K562 (cell line): ENCODE results near the gene LYRM1. TPM values are rescaled to one million over a fixed set of nuclear protein-coding genes. Genes with fewer than 3 reads are reported as not detected.

Experiments used
- ATAC-seq: fragments of 200-7000 bp; cut with Tn5 transposase; 3 replicates; pipeline ENCODE4 v1.9.1; 2020; ENCODE audit warnings: moderate library complexity
- BruUV-seq: library from RNA; stranded (reverse); fragments of 400-500 nt; replicated peaks from 2 replicates; lab custom pipeline; 2021; lab: Mats Ljungman, UMichigan
- CTCF ChIA-PET: fragments of 300-600 bp; formaldehyde crosslinking; extraction: SDS; loops from one replicate; lab custom pipeline; 2021; ENCODE audit warnings: low intra/inter-chr PET ratio; lab: Yijun Ruan, JAX
- POLR2A ChIA-PET: fragments of 300-600, 350-650 bp; sonication (Branson Sonifier 250); formaldehyde crosslinking; extraction: SDS; loops from one replicate; lab custom pipeline; 2021; ENCODE audit warnings: antibody characterized with exemption, inconsistent platforms; lab: Yijun Ruan, JAX
- DNase-seq, 4 experiments: peaks; one replicate each; pipeline versions ENCODE4 v3.0.0 to v3.0.0-alpha.2; 2011 to 2018; ENCODE audit warnings: low spot score in 3 of 4, mixed read lengths in 3 of 4; ENCODE audit errors: extremely low read depth in 1 of 4
- FAIRE-seq: peaks from 2 replicates; lab custom pipeline; 2011; peaks lifted over from hg19 to GRCh38; lab: Jason Lieb, UNC
- H2AFZ ChIP-seq: 2 replicates; pipeline ENCODE4 v1.6.0; 2011; ENCODE audit warnings: low read depth, low read length, control low read depth, inconsistent platforms
- H3K27ac ChIP-seq: fragments of 200-600 bp; 3 replicates; pipeline ENCODE4 v1.8.0; 2011; ENCODE audit warnings: low read depth, mild to moderate bottlenecking, control low read depth, inconsistent platforms, low read length, moderate library complexity, mixed read lengths; ENCODE audit errors: extremely low read depth
- H3K27me3 ChIP-seq, 2 experiments: fragments of 300-600 bp in 1 of 2; 2 replicates in 1 of 2; 3 replicates in 1 of 2; pipeline versions ENCODE4 v1.6.0 to v1.8.0; 2011; ENCODE audit warnings: inconsistent platforms in 2 of 2, low read length in 2 of 2, mild to moderate bottlenecking in 1 of 2, mixed read lengths in 1 of 2, moderate library complexity in 1 of 2; ENCODE audit not compliant: control insufficient read depth in 2 of 2, insufficient read depth in 2 of 2
- H3K36me3 ChIP-seq: fragments of 300-600 bp; 3 replicates; pipeline ENCODE4 v1.8.0; 2011; ENCODE audit warnings: mild to moderate bottlenecking, low read length, inconsistent platforms; ENCODE audit not compliant: control insufficient read depth, insufficient read depth
- H3K4me1 ChIP-seq, 2 experiments: fragments of 200-600 bp in 1 of 2; replicated peaks in 1 of 2; 2 replicates in 1 of 2; 3 replicates in 1 of 2; pipeline versions ENCODE4 v1.5.1 to v1.8.0; 2011; ENCODE audit warnings: inconsistent platforms in 2 of 2, low read length in 2 of 2, mild to moderate bottlenecking in 1 of 2, mixed read lengths in 1 of 2, moderate library complexity in 1 of 2; ENCODE audit not compliant: control insufficient read depth in 2 of 2, insufficient read depth in 2 of 2
- H3K4me2 ChIP-seq: 2 replicates; pipeline ENCODE4 v1.6.1; 2011; ENCODE audit warnings: low read length, control low read depth, inconsistent platforms, mixed read lengths; ENCODE audit not compliant: insufficient read depth
- H3K4me3 ChIP-seq: fragments of 200-600 bp; sonication (generic), shearing (Covaris generic); 2 replicates; pipeline ENCODE4 v1.5.1; 2016; ENCODE audit warnings: control low read depth, inconsistent platforms
- H3K79me2 ChIP-seq: fragments of 200-600 bp; 3 replicates; pipeline ENCODE4 v1.8.0; 2011; ENCODE audit warnings: low read length, inconsistent platforms; ENCODE audit not compliant: control insufficient read depth, insufficient read depth
- H3K9ac ChIP-seq, 2 experiments: 2 replicates each; pipeline versions ENCODE4 v1.6.0 to v1.6.1; 2011; ENCODE audit warnings: low read depth in 2 of 2, low read length in 2 of 2, control low read depth in 1 of 2, inconsistent platforms in 1 of 2, mild to moderate bottlenecking in 1 of 2, mixed read lengths in 1 of 2; ENCODE audit not compliant: insufficient read depth in 1 of 2
- H3K9me1 ChIP-seq: one replicate; pipeline ENCODE4 v1.6.0; 2011; ENCODE audit warnings: inconsistent platforms, mild to moderate bottlenecking, low read length, moderate library complexity; ENCODE audit not compliant: control insufficient read depth, insufficient read depth
- H3K9me3 ChIP-seq: replicated peaks from 2 replicates; pipeline ENCODE4 v1.5.1; 2011; ENCODE audit warnings: low read depth, low read length, inconsistent platforms; ENCODE audit not compliant: control insufficient read depth, insufficient read depth
- H4K20me1 ChIP-seq: replicated peaks from 2 replicates; pipeline ENCODE4 v1.6.1; 2011; ENCODE audit warnings: low read length, inconsistent platforms, mixed read lengths; ENCODE audit not compliant: control insufficient read depth, insufficient read depth
- ESRRB ChIP-seq: fragments of 250-450 bp; sonication (Bioruptor Pico); IDR thresholded peaks from 2 replicates; pipeline ENCODE4 v1.5.0; 2020; ENCODE audit warnings: mild to moderate bottlenecking, moderate library complexity, borderline replicate concordance
- ETS2 ChIP-seq: IDR thresholded peaks from 2 replicates; pipeline ENCODE4 v1.6.1; 2016; ENCODE audit warnings: borderline replicate concordance, missing genetic modification characterization, mild to moderate bottlenecking, moderate library complexity, missing compliant biosample characterization; ENCODE audit not compliant: poor library complexity, severe bottlenecking
- NCOA6 ChIP-seq: fragments of 450-650 bp; IDR thresholded peaks from 2 replicates; pipeline ENCODE4 v1.6.1; 2017; ENCODE audit warnings: mild to moderate bottlenecking
- SPI1 ChIP-seq: IDR thresholded peaks from 2 replicates; pipeline ENCODE4 v1.6.1; 2011; ENCODE audit warnings: low read depth, low read length, control low read depth, borderline replicate concordance
- SREBF1 ChIP-seq: fragments of 150-350 bp; IDR thresholded peaks from 2 replicates; pipeline ENCODE4 v1.6.1; 2014; ENCODE audit warnings: antibody characterized with exemption, low read depth, low read length, borderline replicate concordance
- ZNF316 ChIP-seq: fragments of 450-650 bp; IDR thresholded peaks from 2 replicates; pipeline ENCODE4 v1.6.1; 2016
- WGBS: fragments of 100-300 bp; shearing (Covaris generic); methylation state at CpG from one replicate; pipeline ENCODE4 v1.1.6; 2016; ENCODE audit warnings: low coverage, mixed read lengths; ENCODE audit not compliant: insufficient coverage; ENCODE audit errors: missing lambda C conversion rate; 5-methylcytosine and 5-hydroxymethylcytosine counted together
- in situ Hi-C: fragments of 300-500 bp; cut with MboI; formaldehyde crosslinking; loops from 4 replicates; pipeline ENCODE4 v1.15.0; 2018; ENCODE audit warnings: inconsistent platforms, mixed read lengths
- intact Hi-C: fragments of 100-400 bp; cut with micrococcal nuclease; formaldehyde crosslinking; loops from 2 replicates; pipeline ENCODE4 v1.14.2; 2022
- polyA plus RNA-seq, 8 experiments: library from polyadenylated mRNA; depleted of rRNA in 4 of 8; stranded (reverse) in 5 of 8; unstranded in 3 of 8; fragments of >200 nt; fragmentation: Nextera tagmentation in 2 of 8; fragmentation: Illumina TruSeq in 1 of 8; extraction: Ambion mirVana in 2 of 8; extraction: Trizol in 1 of 8; gene quantifications; 2 replicates each; pipeline versions ENCODE4 v1.2.1 to v1.2.3, GENCODE V29; 2011 to 2014; ENCODE audit warnings: inconsistent platforms in 1 of 8, missing spikeins in 1 of 8
- total RNA-seq, 7 experiments: library from RNA; depleted of rRNA in 6 of 7; stranded (reverse); fragments of >200 nt in 6 of 7; fragmentation: Illumina TruSeq in 2 of 7; extraction: Trizol in 2 of 7; gene quantifications; 2 replicates each; pipeline versions ENCODE4 v1.2.1 to v1.2.3, GENCODE V29; 2011 to 2021; ENCODE audit warnings: low replicate concordance in 1 of 7
- TF ChIP-seq, protein P1 (sequence below), 2 experiments: fragments of 450-650 bp in 1 of 2; sonication (generic) in 1 of 2; formaldehyde crosslinking in 1 of 2; IDR thresholded peaks in 1 of 2; conservative IDR thresholded peaks in 1 of 2; 2 replicates each; pipeline versions ENCODE4 v1.6.1 to v1.8.1; 2016 to 2023; ENCODE audit warnings: mild to moderate bottlenecking in 2 of 2, moderate library complexity in 2 of 2, inconsistent platforms in 1 of 2, missing genetic modification reagents in 1 of 2

Gene LYRM1
- total and polyA plus RNA-seq, 9 of the 15 experiments (the other 6 are each of a cell fraction or from before 2014, with no cell fraction given): 17.5 to 44.1 (median 32.7) TPM

DNA sequence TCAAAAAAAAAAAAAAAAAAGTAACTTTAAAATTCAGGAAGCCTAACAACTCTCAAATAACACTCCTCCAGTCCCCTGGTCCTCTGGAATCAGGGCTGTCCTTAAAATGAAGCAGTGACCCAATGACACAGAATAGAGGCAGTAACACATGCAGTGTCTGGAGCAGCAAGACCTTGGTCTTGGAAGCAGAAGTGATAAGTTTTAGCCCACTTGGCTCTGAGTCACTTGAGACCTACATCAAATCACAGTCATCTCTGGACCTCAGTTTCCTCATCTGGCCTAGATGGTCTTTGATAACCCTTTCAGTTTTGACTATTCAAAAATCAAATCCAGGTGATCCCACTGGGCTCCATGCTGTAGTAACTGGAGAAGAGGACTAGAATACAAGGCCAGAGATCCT, 39.0 kb downstream of the LYRM1 start:
- H3K27ac ChIP-seq: no peak overlapping the region
- no peak overlapping the region for H2AFZ ChIP-seq
- H3K4me3 ChIP-seq: no peak overlapping the region
- no peaks in the 10 kb centered on the region for H3K9me3 ChIP-seq
- H3K4me2 ChIP-seq: no peak overlapping the region
- BruUV-seq: no TSS peak
- H3K27me3 ChIP-seq: peaks cover 2 to 7% of the 10 kb centered on the region in 2 experiments; a peak in 3 of 5 replicates
- no peak for ATAC-seq
- peaks cover 5 to 6% of the 10 kb centered on the region in 2 experiments; a peak in 4 of 5 replicates for H3K4me1 ChIP-seq
- POLR2A ChIA-PET: interaction anchor here (1.2 kb wide), 1 partner anchor 10 kb away, joined by 5 read pairs; no protein-coding TSS in a partner anchor
- TF ChIP-seq ETS2 (tag): no peak
- TF ChIP-seq NCOA6: no peak
- no peak for TF ChIP-seq ZNF316
- TF ChIP-seq ESRRB: no peak
- no peak overlapping the region for H3K9ac ChIP-seq
- H3K79me2 ChIP-seq: no peaks in the 10 kb centered on the region
- in situ Hi-C loops: no loop called here
- H3K9me1 ChIP-seq: no peaks in the 10 kb centered on the region
- CTCF ChIA-PET: no interaction called here
- no peaks in the 10 kb centered on the region for H4K20me1 ChIP-seq
- intact Hi-C loops: no loop called here
- DNase-seq: no peak
- no peak for FAIRE-seq
- H3K36me3 ChIP-seq: no peaks in the 10 kb centered on the region

DNA sequence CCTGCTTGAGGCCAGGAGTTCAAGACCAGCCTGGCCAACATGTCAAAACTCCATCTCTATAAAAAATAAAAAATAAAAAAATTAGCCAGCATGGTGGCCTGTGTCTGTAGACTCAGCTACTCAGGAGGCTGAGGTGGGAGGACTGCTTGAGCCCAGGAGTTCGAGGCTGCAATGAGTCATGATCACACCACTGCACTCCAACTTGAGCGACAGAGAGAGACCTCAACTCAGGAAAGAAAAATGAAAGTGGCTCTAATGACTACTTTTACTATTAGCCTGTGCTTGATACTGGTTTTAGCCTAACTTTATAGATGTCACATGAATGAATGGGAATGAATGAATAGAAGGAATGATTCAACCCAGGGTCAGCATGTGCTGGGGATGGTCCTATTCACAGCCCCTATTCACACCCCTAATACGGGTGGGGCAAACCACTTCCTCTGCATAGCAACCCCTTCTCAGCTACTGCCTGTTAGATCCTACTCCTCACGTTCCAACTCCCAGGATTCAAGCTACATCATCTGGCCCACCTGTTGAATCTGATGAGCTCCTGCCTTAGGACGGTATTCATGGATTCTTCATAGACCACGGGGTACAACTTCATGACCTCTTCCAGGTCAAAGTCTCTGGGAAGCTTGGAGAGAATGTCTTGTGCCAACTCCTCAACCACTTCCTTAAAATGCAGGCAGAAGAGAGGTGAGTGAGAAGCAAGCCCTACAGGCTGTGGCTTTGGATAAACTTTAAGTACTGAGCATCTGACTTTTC, 40.5 kb downstream of the LYRM1 start:
- no peak for TF ChIP-seq SREBF1
- peak; percentile 84 for TF ChIP-seq SPI1
- TF ChIP-seq, protein P1, sequence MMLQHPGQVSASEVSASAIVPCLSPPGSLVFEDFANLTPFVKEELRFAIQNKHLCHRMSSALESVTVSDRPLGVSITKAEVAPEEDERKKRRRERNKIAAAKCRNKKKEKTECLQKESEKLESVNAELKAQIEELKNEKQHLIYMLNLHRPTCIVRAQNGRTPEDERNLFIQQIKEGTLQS (IDR thresholded peaks at IDR 0.05): peak; percentile 35; the same call in 1 of the 2 replicates
- TF ChIP-seq, protein P1 (CRISPR knock-in tag; conservative IDR thresholded peaks at IDR 0.05): no peak
- TF ChIP-seq, all 486 proteins: peak for 2
- Histone ChIP-seq H3K27ac (no peak overlapping the region), H3K9me3 (0 out of 2 replicates have a peak, but pooled peaks cover 2% of the 10 kb centered on the region), H3K27me3 (peaks cover 2 to 7% of the 10 kb centered on the region in 2 experiments; a peak in 2 of 5 replicates), H3K9ac (no peak overlapping the region), H3K9me1 (no peaks in the 10 kb centered on the region), H4K20me1 (no peaks in the 10 kb centered on the region), H3K4me2 (no peak overlapping the region), H3K4me1 (peaks cover 9 to 17% of the 10 kb centered on the region in 2 experiments), H3K4me3 (no peak overlapping the region), H3K79me2 (no peaks in the 10 kb centered on the region), H2AFZ (peak overlapping the region; percentile 72), H3K36me3 (no peaks in the 10 kb centered on the region)
- WGBS: 15% methylated on average over 6 of the region's 6 CpGs
- ChIA-PET POLR2A (interaction anchor here (0.6 kb wide), 1 partner anchor 26 kb away, joined by 3 read pairs; no protein-coding TSS in a partner anchor), CTCF (no interaction called here)
- in situ Hi-C loops (no loop called here), intact Hi-C loops (no loop called here)
- DNase-seq (no peak), FAIRE-seq (no peak), ATAC-seq (no peak)
- BruUV-seq: no TSS peak
